ENCODE results near the gene CALML6.

The CALML6 gene

DNA sequence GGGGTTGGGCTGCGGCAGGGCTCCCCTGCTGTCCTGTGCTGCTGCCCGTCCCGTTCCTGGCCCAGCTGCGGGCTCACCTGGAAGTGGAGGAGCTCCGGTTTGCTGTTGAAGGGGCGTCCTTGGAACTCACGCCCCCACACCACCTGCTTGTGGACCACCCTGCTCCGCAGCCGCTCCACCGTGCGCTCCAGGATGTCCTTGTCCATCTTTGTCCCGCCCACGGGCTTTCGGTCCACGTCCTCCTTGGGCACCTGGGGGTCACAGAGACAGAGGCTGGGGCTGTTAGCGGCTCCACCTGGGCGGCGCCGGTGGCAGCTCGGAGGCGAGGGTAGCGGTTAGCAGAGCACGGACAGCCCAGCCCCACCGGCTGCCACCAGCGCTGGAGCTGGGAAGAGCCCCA lies 49.8 kb downstream of the CALML6 start:
- no peak for FAIRE-seq

DNA sequence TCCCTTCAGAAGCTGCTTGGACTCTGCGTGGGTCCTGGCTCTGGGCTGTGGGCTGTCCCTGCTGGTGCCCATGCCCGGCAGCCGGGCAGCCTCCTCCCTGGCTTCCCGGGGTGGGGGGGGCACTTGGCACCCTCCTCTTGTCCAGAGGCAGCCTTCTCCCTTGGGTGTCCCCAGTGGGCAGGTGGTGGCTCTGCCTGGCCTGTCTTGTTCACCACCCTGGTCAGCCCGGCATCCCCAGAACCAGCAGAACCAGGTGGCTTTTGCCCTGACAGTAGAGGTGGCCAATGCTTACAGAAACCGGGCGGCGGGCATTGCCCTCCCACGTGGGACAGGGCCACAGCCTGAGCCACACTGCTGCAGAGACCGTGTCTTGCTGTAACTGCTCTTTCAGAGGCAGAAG lies 50.5 kb downstream of the CALML6 start:
- no peak for DNase-seq (ENCODE audit: low spot score)
- no peak for FAIRE-seq

More for the DNA sequence above, 49.8 kb downstream of the CALML6 start:
- no peak for DNase-seq (ENCODE audit: low spot score)

DNA sequence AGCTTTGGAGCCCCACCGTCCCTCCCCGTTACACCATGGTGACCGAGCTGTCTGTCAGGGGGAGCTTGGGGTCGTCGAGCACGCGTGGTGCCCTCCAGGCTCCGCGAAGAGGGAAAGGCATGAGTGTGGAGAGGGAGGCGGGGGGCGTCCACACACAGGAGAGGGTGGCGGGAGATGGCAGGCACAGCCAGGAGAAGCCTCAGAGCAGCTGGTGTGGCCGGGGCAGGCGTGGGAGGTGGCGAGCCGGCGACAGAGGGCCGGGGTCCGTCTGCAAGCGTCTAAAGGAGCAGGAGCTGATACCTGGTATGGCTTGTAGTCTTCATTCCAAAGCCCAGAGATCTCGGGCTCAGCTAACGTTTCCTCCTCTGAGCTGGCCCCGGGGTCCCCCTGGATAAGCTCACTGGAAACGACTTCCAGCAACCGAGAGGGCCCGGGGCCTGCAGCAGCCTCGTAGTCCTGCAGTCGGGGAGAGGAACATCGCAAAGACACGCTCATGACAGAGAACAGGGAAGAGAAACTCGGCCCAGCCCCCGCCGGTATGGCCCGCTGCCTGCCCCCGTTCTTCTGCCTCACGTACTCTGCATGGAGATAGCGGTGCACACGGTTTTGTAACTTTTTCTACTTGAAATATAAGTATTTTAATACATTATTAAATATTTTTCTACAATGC lies 51.1 kb downstream of the CALML6 start:
- no peak for FAIRE-seq
- DNase-seq (ENCODE audit: low spot score): no peak

All from RCC 7860 (cell line).